Measurements from ENCODE around the gene HMGB1. TPM values are rescaled to one million over a fixed set of nuclear protein-coding genes. Genes with fewer than 3 reads are reported as not detected.

The HMGB1 gene
- polyA plus RNA-seq (2013, experiment 1 of 2) = 672 TPM
- polyA plus RNA-seq (2013, experiment 2 of 2) = 742 TPM

- Histone ChIP-seq H3K36me3 (ENCODE audit: control insufficient read depth, insufficient read depth, low read length) (peaks cover 24% of the 10 kb centered on the region), H3K27ac (ENCODE audit: low read depth, low read length, severe bottlenecking) (peak within 1 kb of the TSS; percentile 99), H3K4me3 (ENCODE audit: extremely low read depth, insufficient read depth, low read length, poor library complexity, severe bottlenecking) (peak within 1 kb of the TSS; percentile 75), H3K9me3 (ENCODE audit: control insufficient read depth, low read length) (no peaks in the 10 kb centered on the region), H3K4me1 (ENCODE audit: control insufficient read depth, insufficient read depth, low read length, poor library complexity, severe bottlenecking) (peaks cover 19% of the 10 kb centered on the region)
- 0% methylated on average over 34 to 50 of the region's 57 CpGs for WGBS, 2 experiments (ENCODE audit: insufficient coverage in 2 of 2)
Measured at GRCh38 chr13:30465593-30466357, at the start of gene HMGB1. HMGB1 (minus strand) TSS chr13:30465936; CDS start chr13:30463680, 2,256 bp downstream.

DNA sequence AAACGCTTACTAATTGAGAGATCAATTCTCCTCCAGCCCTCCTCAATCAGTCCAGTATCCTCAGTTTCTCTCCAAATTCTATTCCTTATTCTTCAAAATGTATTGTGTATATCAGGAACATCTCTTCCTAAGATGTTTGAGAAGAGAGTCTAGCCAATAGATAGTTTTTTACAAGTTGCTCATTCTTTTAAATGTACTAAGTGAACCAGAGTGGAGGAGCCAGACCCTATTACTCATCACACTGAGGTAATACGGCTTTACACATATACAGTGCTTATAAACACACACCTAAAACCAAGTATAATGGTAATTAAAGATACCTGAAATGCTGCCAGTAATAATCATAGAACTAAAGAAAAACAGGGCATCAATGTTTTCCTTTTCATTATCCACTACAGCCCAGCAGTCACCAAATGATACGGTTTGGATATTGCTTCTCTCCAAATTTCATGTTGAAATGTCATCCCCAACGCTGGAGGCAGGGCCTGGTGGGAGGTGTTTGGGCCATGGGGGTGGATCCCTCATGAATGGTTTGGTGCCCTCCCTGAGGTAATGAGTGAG is 45.2 kb upstream of the HMGB1 start:
- Histone ChIP-seq H3K27ac (ENCODE audit: low read depth, low read length, severe bottlenecking) (no peak overlapping the region), H3K4me1 (ENCODE audit: control insufficient read depth, insufficient read depth, low read length, poor library complexity, severe bottlenecking) (no peaks in the 10 kb centered on the region), H3K9me3 (ENCODE audit: control insufficient read depth, low read length) (no peaks in the 10 kb centered on the region), H3K36me3 (ENCODE audit: control insufficient read depth, insufficient read depth, low read length) (no peaks in the 10 kb centered on the region), H3K4me3 (ENCODE audit: extremely low read depth, insufficient read depth, low read length, poor library complexity, severe bottlenecking) (no peak overlapping the region)
- WGBS, 2 experiments (ENCODE audit: insufficient coverage in 2 of 2) = 70 to 75% methylated on average over 1 to 2 of the region's 4 CpGs

- Histone ChIP-seq H3K9me3 (ENCODE audit: control insufficient read depth, low read length) (no peaks in the 10 kb centered on the region), H3K27ac (ENCODE audit: low read depth, low read length, severe bottlenecking) (no peak overlapping the region), H3K4me1 (ENCODE audit: control insufficient read depth, insufficient read depth, low read length, poor library complexity, severe bottlenecking) (no peaks in the 10 kb centered on the region), H3K4me3 (ENCODE audit: extremely low read depth, insufficient read depth, low read length, poor library complexity, severe bottlenecking) (no peak overlapping the region), H3K36me3 (ENCODE audit: control insufficient read depth, insufficient read depth, low read length) (no peaks in the 10 kb centered on the region)
- 90% methylated on average over 2 of the region's 4 CpGs; no CpG with 5 or more reads in 1 of the 2 experiments for WGBS, 2 experiments (ENCODE audit: insufficient coverage in 2 of 2)
Measured at GRCh38 chr13:30510091-30510490, 44.4 kb upstream of the HMGB1 start.

DNA sequence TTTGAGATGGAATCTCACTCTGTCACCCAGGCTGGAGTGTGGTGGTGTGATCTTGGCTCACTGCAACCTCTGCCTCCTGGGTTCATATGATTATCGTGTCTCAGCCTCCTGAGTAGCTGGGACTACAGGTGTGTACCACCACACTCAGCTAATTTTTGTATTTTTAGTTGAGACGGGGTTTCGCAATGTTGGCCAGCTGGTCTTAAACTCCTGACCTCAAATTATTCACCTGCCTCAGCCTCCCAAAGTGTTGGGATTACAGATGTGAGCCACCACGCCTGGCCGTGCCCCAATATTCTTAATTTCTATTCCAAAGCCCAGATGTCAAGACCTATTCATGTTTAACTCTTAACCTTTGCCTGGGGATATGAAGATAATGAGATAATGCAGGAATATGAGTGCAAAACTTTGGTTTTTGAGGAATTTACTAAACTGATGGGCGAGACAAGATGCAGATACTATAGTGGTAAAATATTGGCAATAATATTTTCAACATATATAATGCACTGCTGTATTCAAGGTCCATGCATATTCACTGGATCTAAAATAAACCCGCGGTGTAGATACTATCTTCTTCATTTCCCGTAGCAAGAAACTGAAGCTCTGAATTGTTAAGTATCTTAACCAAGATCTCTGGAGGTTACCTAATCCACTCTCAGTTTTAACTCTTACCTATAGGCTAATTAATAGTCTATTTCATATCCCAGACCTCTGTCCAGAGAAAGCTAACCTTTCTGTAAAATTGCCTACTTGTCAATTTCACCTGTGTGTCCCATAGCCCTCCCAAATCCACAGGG is 43.7 kb upstream of the HMGB1 start:
- WGBS, 2 experiments (ENCODE audit: insufficient coverage in 2 of 2) = 97 to 100% methylated on average over 3 to 5 of the region's 9 CpGs
- Histone ChIP-seq H3K27ac (ENCODE audit: low read depth, low read length, severe bottlenecking) (no peak overlapping the region), H3K4me1 (ENCODE audit: control insufficient read depth, insufficient read depth, low read length, poor library complexity, severe bottlenecking) (no peaks in the 10 kb centered on the region), H3K9me3 (ENCODE audit: control insufficient read depth, low read length) (no peaks in the 10 kb centered on the region), H3K36me3 (ENCODE audit: control insufficient read depth, insufficient read depth, low read length) (no peaks in the 10 kb centered on the region), H3K4me3 (ENCODE audit: extremely low read depth, insufficient read depth, low read length, poor library complexity, severe bottlenecking) (no peak overlapping the region)

- Histone ChIP-seq H3K27ac (ENCODE audit: low read depth, low read length, severe bottlenecking) (no peak overlapping the region), H3K9me3 (ENCODE audit: control insufficient read depth, low read length) (no peaks in the 10 kb centered on the region), H3K4me1 (ENCODE audit: control insufficient read depth, insufficient read depth, low read length, poor library complexity, severe bottlenecking) (no peaks in the 10 kb centered on the region), H3K36me3 (ENCODE audit: control insufficient read depth, insufficient read depth, low read length) (no peaks in the 10 kb centered on the region), H3K4me3 (ENCODE audit: extremely low read depth, insufficient read depth, low read length, poor library complexity, severe bottlenecking) (no peak overlapping the region)
- WGBS, 2 experiments (ENCODE audit: insufficient coverage in 2 of 2) = 100% methylated on average over 1 of the region's 1 CpG; no CpG with 5 or more reads in 1 of the 2 experiments
Measured at GRCh38 chr13:30504081-30504480, 38.3 kb upstream of the HMGB1 start.

- no peak overlapping the region for H3K27ac ChIP-seq (ENCODE audit: low read depth, low read length, severe bottlenecking)
- no peak overlapping the region for H3K4me3 ChIP-seq (ENCODE audit: extremely low read depth, insufficient read depth, low read length, poor library complexity, severe bottlenecking)
- no peaks in the 10 kb centered on the region for H3K9me3 ChIP-seq (ENCODE audit: control insufficient read depth, low read length)
- no peaks in the 10 kb centered on the region for H3K36me3 ChIP-seq (ENCODE audit: control insufficient read depth, insufficient read depth, low read length)
- no CpG with 5 or more reads among the region's 2 CpGs for WGBS, 2 experiments (ENCODE audit: insufficient coverage in 2 of 2)
- H3K4me1 ChIP-seq (ENCODE audit: control insufficient read depth, insufficient read depth, low read length, poor library complexity, severe bottlenecking) = no peaks in the 10 kb centered on the region
Measured at GRCh38 chr13:30502237-30502636, 36.5 kb upstream of the HMGB1 start.

- H3K36me3 ChIP-seq (ENCODE audit: control insufficient read depth, insufficient read depth, low read length) = no peaks in the 10 kb centered on the region
- WGBS, 2 experiments (ENCODE audit: insufficient coverage in 2 of 2) = 88 to 89% methylated on average over 3 of the region's 3 CpGs
Measured at GRCh38 chr13:30499338-30499737, 33.6 kb upstream of the HMGB1 start.

GRCh38 chr13:30496147-30496546 is 30.4 kb upstream of the HMGB1 start:
- no peak overlapping the region for H3K27ac ChIP-seq (ENCODE audit: low read depth, low read length, severe bottlenecking)
- H3K9me3 ChIP-seq (ENCODE audit: control insufficient read depth, low read length) = no peaks in the 10 kb centered on the region
- no peaks in the 10 kb centered on the region for H3K4me1 ChIP-seq (ENCODE audit: control insufficient read depth, insufficient read depth, low read length, poor library complexity, severe bottlenecking)
- WGBS, 2 experiments (ENCODE audit: insufficient coverage in 2 of 2) = 100% methylated on average over 2 of the region's 2 CpGs; no CpG with 5 or more reads in 1 of the 2 experiments
- no peaks in the 10 kb centered on the region for H3K36me3 ChIP-seq (ENCODE audit: control insufficient read depth, insufficient read depth, low read length)
- H3K4me3 ChIP-seq (ENCODE audit: extremely low read depth, insufficient read depth, low read length, poor library complexity, severe bottlenecking) = no peak overlapping the region

More at GRCh38 chr13:30499338-30499737, 33.6 kb upstream of the HMGB1 start:
- Histone ChIP-seq H3K4me1 (ENCODE audit: control insufficient read depth, insufficient read depth, low read length, poor library complexity, severe bottlenecking) (no peaks in the 10 kb centered on the region), H3K27ac (ENCODE audit: low read depth, low read length, severe bottlenecking) (no peak overlapping the region), H3K9me3 (ENCODE audit: control insufficient read depth, low read length) (no peaks in the 10 kb centered on the region), H3K4me3 (ENCODE audit: extremely low read depth, insufficient read depth, low read length, poor library complexity, severe bottlenecking) (no peak overlapping the region)

GRCh38 chr13:30495746-30496145 is 30.0 kb upstream of the HMGB1 start:
- no peaks in the 10 kb centered on the region for H3K36me3 ChIP-seq (ENCODE audit: control insufficient read depth, insufficient read depth, low read length)
- H3K9me3 ChIP-seq (ENCODE audit: control insufficient read depth, low read length) = no peaks in the 10 kb centered on the region
- H3K4me3 ChIP-seq (ENCODE audit: extremely low read depth, insufficient read depth, low read length, poor library complexity, severe bottlenecking) = no peak overlapping the region
- no peaks in the 10 kb centered on the region for H3K4me1 ChIP-seq (ENCODE audit: control insufficient read depth, insufficient read depth, low read length, poor library complexity, severe bottlenecking)
- H3K27ac ChIP-seq (ENCODE audit: low read depth, low read length, severe bottlenecking) = no peak overlapping the region
- 50 to 100% methylated on average over 1 to 2 of the region's 2 CpGs for WGBS, 2 experiments (ENCODE audit: insufficient coverage in 2 of 2)

DNA sequence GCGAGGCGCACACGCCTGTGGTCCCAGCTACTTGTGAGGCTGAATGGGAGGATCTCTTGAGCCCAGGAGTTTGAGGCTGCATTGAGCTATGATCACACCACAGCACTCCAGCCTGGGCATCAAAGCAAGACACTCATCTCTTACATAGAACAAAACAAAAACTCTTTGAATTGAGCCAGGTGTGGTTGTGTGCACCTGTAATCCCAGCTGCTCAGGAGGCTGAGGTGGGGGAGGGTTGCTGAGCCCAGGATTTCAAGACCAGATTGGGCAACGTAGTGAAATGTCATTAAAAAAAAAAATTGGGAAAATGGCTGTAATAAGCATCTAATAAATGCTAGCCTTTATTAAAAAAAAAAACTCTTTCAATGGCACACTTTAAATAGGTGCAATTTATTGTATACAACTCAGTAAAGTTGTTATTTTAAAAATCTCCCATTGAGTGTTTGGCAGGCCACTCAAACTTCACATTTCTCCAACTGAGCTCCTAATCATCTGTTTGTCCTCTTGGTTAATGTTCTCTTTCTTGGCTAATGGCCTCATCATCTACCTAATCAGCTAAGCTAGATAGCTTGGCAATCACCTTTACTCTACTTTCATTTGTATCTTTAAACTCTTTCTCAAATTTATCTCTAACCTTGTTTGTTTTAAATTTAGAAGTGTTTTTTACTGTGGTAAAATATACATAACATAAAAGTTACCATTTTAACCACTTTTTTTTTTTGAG is 28.1 kb upstream of the HMGB1 start:
- Histone ChIP-seq H3K9me3 (ENCODE audit: control insufficient read depth, low read length) (no peaks in the 10 kb centered on the region), H3K27ac (ENCODE audit: low read depth, low read length, severe bottlenecking) (no peak overlapping the region), H3K36me3 (ENCODE audit: control insufficient read depth, insufficient read depth, low read length) (no peaks in the 10 kb centered on the region), H3K4me1 (ENCODE audit: control insufficient read depth, insufficient read depth, low read length, poor library complexity, severe bottlenecking) (peaks cover 3% of the 10 kb centered on the region), H3K4me3 (ENCODE audit: extremely low read depth, insufficient read depth, low read length, poor library complexity, severe bottlenecking) (no peak overlapping the region)
- 100% methylated on average over 1 of the region's 4 CpGs; no CpG with 5 or more reads in 1 of the 2 experiments for WGBS, 2 experiments (ENCODE audit: insufficient coverage in 2 of 2)

Measured in mesodermal cell (in vitro differentiated cells).